IMR-90 (cell line): Measurements from ENCODE around the gene GGACT. TPM values are rescaled to one million over a fixed set of nuclear protein-coding genes. Genes with fewer than 3 reads are reported as not detected.

ENCODE experiments used
- ATAC-seq: fragments of 200-7000 bp; cut with Tn5 transposase; 2 replicates; pipeline ENCODE4 v1.9.1; 2020; ENCODE audit warnings: low read depth, mild to moderate bottlenecking, moderate library complexity
- BruUV-seq: library from RNA; stranded (reverse); fragments of 400-500 nt; replicated peaks from 2 replicates; lab custom pipeline; 2021; lab: Mats Ljungman, UMichigan
- CTCF ChIA-PET: fragments of 300-600 bp; formaldehyde crosslinking; extraction: SDS; loops from one replicate; lab custom pipeline; 2021; ENCODE audit warnings: antibody characterized with exemption; lab: Yijun Ruan, JAX
- POLR2A ChIA-PET: fragments of 300-600 bp; sonication (Branson Sonifier 250); formaldehyde crosslinking; loops from one replicate; lab custom pipeline; 2022; ENCODE audit warnings: antibody characterized with exemption; ENCODE audit not compliant: unreplicated experiment; lab: Charles Lee
- DNase-seq: peaks from one replicate; pipeline ENCODE4 v3.0.0; 2013
- H2AFZ ChIP-seq: replicated peaks from 2 replicates; pipeline ENCODE3; 2013; ENCODE audit warnings: low read length, mild to moderate bottlenecking; ENCODE audit not compliant: poor library complexity
- H2AK5ac ChIP-seq: 2 replicates; pipeline ENCODE4 v1.6.1; 2013; ENCODE audit warnings: low read depth, low read length, inconsistent platforms
- H2AK9ac ChIP-seq: replicated peaks from 2 replicates; pipeline ENCODE3; 2013; ENCODE audit warnings: mild to moderate bottlenecking, low read depth, low read length, moderate library complexity; ENCODE audit not compliant: poor library complexity
- H2BK120ac ChIP-seq: 2 replicates; pipeline ENCODE4 v1.6.1; 2013; ENCODE audit warnings: low read depth, low read length, inconsistent platforms
- H2BK15ac ChIP-seq: 3 replicates; pipeline ENCODE4 v1.6.1; 2013; ENCODE audit warnings: low read depth, low read length, inconsistent platforms
- H2BK20ac ChIP-seq: 2 replicates; pipeline ENCODE4 v1.6.1; 2013; ENCODE audit warnings: low read depth, mild to moderate bottlenecking, inconsistent platforms, low read length, moderate library complexity
- H2BK5ac ChIP-seq: 2 replicates; pipeline ENCODE4 v1.6.1; 2013; ENCODE audit warnings: mild to moderate bottlenecking, low read depth, low read length, inconsistent platforms; ENCODE audit not compliant: poor library complexity, severe bottlenecking
- H3K14ac ChIP-seq: replicated peaks from 2 replicates; pipeline ENCODE4 v1.6.1; 2013; ENCODE audit warnings: low read depth, low read length, inconsistent platforms
- H3K18ac ChIP-seq: 2 replicates; pipeline ENCODE4 v1.6.1; 2013; ENCODE audit warnings: low read depth, low read length, control low read depth
- H3K23ac ChIP-seq: 2 replicates; pipeline ENCODE4 v1.6.1; 2013; ENCODE audit warnings: low read depth, low read length, inconsistent platforms
- H3K27ac ChIP-seq: 2 replicates; pipeline ENCODE4 v1.5.1; 2013; ENCODE audit warnings: mild to moderate bottlenecking, control low read depth, low read length; ENCODE audit not compliant: insufficient read depth
- H3K27me3 ChIP-seq: 2 replicates; pipeline ENCODE4 v1.6.1; 2013; ENCODE audit warnings: low read length; ENCODE audit not compliant: control insufficient read depth, insufficient read depth
- H3K36me3 ChIP-seq: 2 replicates; pipeline ENCODE4 v1.6.1; 2013; ENCODE audit warnings: low read length, mixed read lengths; ENCODE audit not compliant: control insufficient read depth, insufficient read depth
- H3K4ac ChIP-seq: 2 replicates; pipeline ENCODE4 v1.6.1; 2013; ENCODE audit warnings: low read depth, low read length, inconsistent platforms
- H3K4me1 ChIP-seq: 2 replicates; pipeline ENCODE4 v1.6.1; 2013; ENCODE audit warnings: low read length, mixed read lengths; ENCODE audit not compliant: control insufficient read depth, insufficient read depth
- H3K4me2 ChIP-seq: 2 replicates; pipeline ENCODE4 v1.6.1; 2013; ENCODE audit warnings: low read depth, mild to moderate bottlenecking, control low read depth, low read length, moderate library complexity
- H3K4me3 ChIP-seq: 2 replicates; pipeline ENCODE4 v1.5.1; 2013; ENCODE audit warnings: low read depth, mild to moderate bottlenecking, control low read depth, low read length, moderate library complexity; ENCODE audit not compliant: insufficient read depth
- H3K56ac ChIP-seq: 2 replicates; pipeline ENCODE4 v1.6.1; 2013; ENCODE audit warnings: low read length, inconsistent platforms; ENCODE audit not compliant: insufficient read depth; ENCODE audit errors: extremely low read depth
- H3K79me1 ChIP-seq, 2 experiments: 2 replicates each; pipeline ENCODE4 v1.6.1; 2013; ENCODE audit warnings: low read length in 2 of 2, inconsistent platforms in 1 of 2, low read depth in 1 of 2
- H3K9ac ChIP-seq: 2 replicates; pipeline ENCODE4 v1.6.1; 2013; ENCODE audit warnings: low read depth, low read length, control low read depth
- H3K9me1 ChIP-seq: 2 replicates; pipeline ENCODE4 v1.6.1; 2013; ENCODE audit warnings: low read length, inconsistent platforms; ENCODE audit not compliant: insufficient read depth
- H3K9me3 ChIP-seq: 2 replicates; pipeline ENCODE4 v1.6.1; 2013; ENCODE audit warnings: low read length; ENCODE audit not compliant: control insufficient read depth, insufficient read depth
- H4K20me1 ChIP-seq: 2 replicates; pipeline ENCODE4 v1.6.1; 2013; ENCODE audit warnings: low read length, inconsistent platforms; ENCODE audit not compliant: insufficient read depth
- H4K5ac ChIP-seq: 2 replicates; pipeline ENCODE4 v1.6.1; 2013; ENCODE audit warnings: mild to moderate bottlenecking, low read depth, low read length, control low read depth
- H4K8ac ChIP-seq, 2 experiments: 2 replicates each; pipeline ENCODE4 v1.6.1; 2013; ENCODE audit warnings: low read depth in 2 of 2, low read length in 2 of 2, control low read depth in 1 of 2, inconsistent platforms in 1 of 2
- H4K91ac ChIP-seq: 2 replicates; pipeline ENCODE4 v1.6.1; 2013; ENCODE audit warnings: low read depth, low read length, inconsistent platforms; ENCODE audit not compliant: insufficient read depth
- CEBPB ChIP-seq: IDR thresholded peaks from 2 replicates; pipeline ENCODE4 v1.6.1; 2012; ENCODE audit warnings: low read depth, low read length, improper control_type of control experiment
- MAZ ChIP-seq: IDR thresholded peaks from 2 replicates; pipeline ENCODE4 v1.6.1; 2012; ENCODE audit warnings: low read depth, mild to moderate bottlenecking, low read length, improper control_type of control experiment, moderate library complexity, borderline replicate concordance
- NFE2L2 ChIP-seq: fragments of 150-350 bp; IDR thresholded peaks from 2 replicates; pipeline ENCODE4 v1.6.1; 2016; ENCODE audit warnings: low read depth, mild to moderate bottlenecking, low read length
- WGBS, 2 experiments: methylation state at CpG; one replicate each; pipeline versions ENCODE4 v1.1.5 to v1.1.7; 2013; ENCODE audit warnings: missing lambda C conversion rate in 2 of 2; ENCODE audit not compliant: insufficient read length in 1 of 2; ENCODE audit errors: extremely low coverage in 2 of 2; 5-methylcytosine and 5-hydroxymethylcytosine counted together
- dilution Hi-C: fragments of 300-500 bp; cut with HindIII; formaldehyde crosslinking; loops from one replicate; pipeline ENCODE4 v1.14.3; 2018; ENCODE audit warnings: low sequenced_read_pairs; ENCODE audit not compliant: unreplicated experiment
- in situ Hi-C: fragments of 300-500 bp; cut with MboI; formaldehyde crosslinking; loops from 3 replicates; pipeline ENCODE4 v1.14.3; 2019; ENCODE audit warnings: low sequenced_read_pairs, inconsistent platforms, mixed read lengths
- intact Hi-C: fragments of 100-400 bp; cut with micrococcal nuclease; formaldehyde crosslinking; loops from 2 replicates; pipeline ENCODE4 v1.10.0; 2022
- polyA plus RNA-seq, 3 experiments: library from polyadenylated mRNA; depleted of rRNA; stranded (reverse); fragments of >200 nt; gene quantifications; 2 replicates each; pipeline ENCODE4 v1.2.3, GENCODE V29; 2012; ENCODE audit warnings: low replicate concordance in 1 of 3
- total RNA-seq: library from RNA; depleted of rRNA; stranded (reverse); fragments of >200 nt; gene quantifications from 2 replicates; pipeline ENCODE4 v1.2.3, GENCODE V29; 2012

Gene GGACT
- total and polyA plus RNA-seq, 2 of the 4 experiments (the other 2 are of a cell fraction), result 2.0 to 2.6 TPM

GRCh38 chr13:100520936-100521850 lies 67.4 kb downstream of the GGACT start:
- H3K4me1 ChIP-seq, result no peaks in the 10 kb centered on the region
- no peak overlapping the region for H3K56ac ChIP-seq
- no peak overlapping the region for H3K9ac ChIP-seq
- H2AK5ac ChIP-seq, result no peak overlapping the region
- H2AK9ac ChIP-seq, result no peak overlapping the region
- no peaks in the 10 kb centered on the region for H3K9me3 ChIP-seq
- POLR2A ChIA-PET, result no interaction called here
- no peak overlapping the region for H2AFZ ChIP-seq
- H3K4me3 ChIP-seq, result no peak overlapping the region
- H3K9me1 ChIP-seq, result no peaks in the 10 kb centered on the region; the same call in 1 of the 2 replicates
- no peak overlapping the region for H2BK120ac ChIP-seq
- H4K5ac ChIP-seq, result no peak overlapping the region
- intact Hi-C loops (no loop called here), in situ Hi-C loops (no loop called here), dilution Hi-C loops (no loop called here)
- H3K18ac ChIP-seq, result no peak overlapping the region
- DNase-seq, result no peak
- TF ChIP-seq NFE2L2, result no peak
- TF ChIP-seq CEBPB, result no peak
- no peak for TF ChIP-seq MAZ
- no peak overlapping the region for H3K4ac ChIP-seq
- BruUV-seq, result no TSS peak
- H4K20me1 ChIP-seq, result no peaks in the 10 kb centered on the region
- H3K4me2 ChIP-seq, result no peak overlapping the region
- H3K14ac ChIP-seq, result no peak overlapping the region
- H3K27ac ChIP-seq, result no peak overlapping the region
- WGBS, 2 experiments, result 61% methylated on average over 9 of the region's 27 CpGs; no CpG with 5 or more reads in 1 of the 2 experiments
- no peak overlapping the region for H2BK20ac ChIP-seq
- no peaks in the 10 kb centered on the region for H3K79me1 ChIP-seq
- no peak overlapping the region for H4K91ac ChIP-seq
- no peak overlapping the region for H4K8ac ChIP-seq
- no peaks in the 10 kb centered on the region for H3K27me3 ChIP-seq
- H2BK5ac ChIP-seq, result no peak overlapping the region
- H3K23ac ChIP-seq, result no peak overlapping the region
- CTCF ChIA-PET, result no interaction called here
- peaks cover 4% of the 10 kb centered on the region; the same call in 1 of the 2 replicates for H3K36me3 ChIP-seq
- no peak for ATAC-seq
- H2BK15ac ChIP-seq, result no peak overlapping the region
